HG03280 (cell line): ENCODE data around the gene SMIM5.
"Not testable (repeated sequence)": the region's sequence is repeated elsewhere in the genome, so short reads cannot be mapped to it uniquely, and the experiment has no call there.

Source experiments
- ATAC-seq: cut with Tn5 transposase; IDR thresholded peaks from one replicate; pipeline ENCODE4 v1.9.1; 2021; ENCODE audit warnings: mild to moderate bottlenecking, moderate library complexity; ENCODE audit not compliant: unreplicated experiment

SMIM5 gene

GRCh38 chr17:75632863-75633485 lies at the start of gene SMIM5:
Gene SMIM5 (plus strand): TSS chr17:75633434. CDS start chr17:75640202, 6,768 bp downstream.
- ATAC-seq = peak; percentile 55

- no peak for ATAC-seq
Observed at GRCh38 chr17:75584849-75585175, 48.4 kb upstream of the SMIM5 start.

GRCh38 chr17:75587675-75588595 lies 45.3 kb upstream of the SMIM5 start, which contains the start of gene MYO15B:
Gene MYO15B (plus strand): TSS chr17:75587800. CDS start chr17:75588058, 258 bp downstream.
- ATAC-seq = no peak

GRCh38 chr17:75588596-75589011 lies 44.6 kb upstream of the SMIM5 start:
- ATAC-seq = no peak

GRCh38 chr17:75589012-75589918 lies 44.0 kb upstream of the SMIM5 start:
- peak; percentile 73 for ATAC-seq

- no peak for ATAC-seq
Observed at GRCh38 chr17:75589919-75590303, 43.3 kb upstream of the SMIM5 start.

GRCh38 chr17:75590314-75590761 lies 42.9 kb upstream of the SMIM5 start:
- ATAC-seq = no peak

- no peak for ATAC-seq
Observed at GRCh38 chr17:75590849-75591721, 42.1 kb upstream of the SMIM5 start.

- ATAC-seq = no peak
Observed at GRCh38 chr17:75591722-75592302, 41.4 kb upstream of the SMIM5 start.

GRCh38 chr17:75592348-75593020 lies 40.8 kb upstream of the SMIM5 start:
- ATAC-seq = no peak

- ATAC-seq = not testable (repeated sequence)
Observed at GRCh38 chr17:75593430-75593829, 39.8 kb upstream of the SMIM5 start.

- ATAC-seq = no peak
Observed at GRCh38 chr17:75594499-75595283, 38.5 kb upstream of the SMIM5 start.

GRCh38 chr17:75595284-75595919 lies 37.8 kb upstream of the SMIM5 start:
- no peak for ATAC-seq

GRCh38 chr17:75595920-75596313 lies 37.3 kb upstream of the SMIM5 start:
- ATAC-seq = no peak

- no peak for ATAC-seq
Observed at GRCh38 chr17:75596320-75597087, 36.7 kb upstream of the SMIM5 start.

GRCh38 chr17:75601057-75601987 lies 31.9 kb upstream of the SMIM5 start:
- no peak for ATAC-seq
